GM18873 (cell line): ENCODE measurements around the gene UBE2I.

ENCODE experiments used
- ATAC-seq: cut with Tn5 transposase; IDR thresholded peaks from one replicate; pipeline ENCODE4 v1.9.1; 2021; ENCODE audit warnings: mild to moderate bottlenecking, moderate library complexity, moderate number of reproducible peaks; ENCODE audit not compliant: unreplicated experiment, low FRiP score

UBE2I gene

DNA sequence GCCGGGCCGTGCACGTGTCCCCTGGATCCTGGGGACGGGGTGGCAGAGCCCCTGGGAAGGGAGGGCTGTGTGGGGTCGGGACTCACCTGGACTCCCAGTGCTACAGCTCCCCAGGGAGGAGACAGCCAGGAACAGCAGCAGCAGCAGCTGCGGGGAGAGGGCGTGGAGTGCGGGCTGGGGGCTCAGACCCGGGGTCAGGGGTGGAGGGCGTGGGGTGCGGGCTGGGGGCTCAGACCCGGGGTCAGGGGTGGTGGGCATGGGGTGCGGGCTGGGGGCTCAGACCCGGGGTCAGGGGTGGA is 32.9 kb upstream of the UBE2I start:
- ATAC-seq, result no peak

- no peak for ATAC-seq
These were observed 32.3 kb upstream of the UBE2I start for GRCh38 chr16:1277151-1277598.

DNA sequence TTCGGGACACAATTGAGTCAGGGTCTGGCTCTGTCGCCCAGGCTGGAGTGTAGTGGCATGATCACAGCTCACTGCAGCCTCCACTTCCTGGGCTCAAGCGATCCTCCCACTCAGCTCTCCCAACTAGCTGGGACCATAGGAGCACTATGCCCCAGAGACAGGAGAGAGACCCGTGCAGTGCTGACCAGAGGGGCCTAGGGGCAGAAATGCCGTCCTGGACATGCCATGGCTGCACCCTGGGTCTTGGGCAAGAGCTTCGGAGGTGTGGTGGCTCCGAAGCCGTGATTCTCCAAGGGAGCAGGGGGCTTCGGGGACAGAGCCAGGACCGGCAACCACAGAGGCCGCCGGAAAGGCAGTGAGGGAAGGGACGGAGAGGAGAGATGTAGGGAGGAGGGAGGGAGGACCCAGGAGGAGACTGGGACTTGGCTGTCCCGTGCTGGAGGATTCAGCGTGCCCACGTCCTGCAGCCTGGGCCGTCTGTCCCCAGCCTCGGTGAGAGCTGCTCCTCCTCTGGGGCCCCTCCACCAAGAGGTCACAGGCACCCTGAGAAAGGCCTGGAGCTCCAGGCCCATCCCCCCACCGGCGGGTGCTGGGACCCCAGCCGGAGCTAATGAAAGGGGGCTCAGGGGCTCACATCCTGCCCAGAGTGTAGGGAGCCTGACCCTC is 31.7 kb upstream of the UBE2I start:
- ATAC-seq, result no peak

- ATAC-seq, result no peak
These were observed 31.0 kb upstream of the UBE2I start for GRCh38 chr16:1278477-1278876.

GRCh38 chr16:1279081-1279944 is 30.1 kb upstream of the UBE2I start:
- no peak for ATAC-seq

- no peak for ATAC-seq
These were observed 29.4 kb upstream of the UBE2I start for GRCh38 chr16:1279945-1280589.

DNA sequence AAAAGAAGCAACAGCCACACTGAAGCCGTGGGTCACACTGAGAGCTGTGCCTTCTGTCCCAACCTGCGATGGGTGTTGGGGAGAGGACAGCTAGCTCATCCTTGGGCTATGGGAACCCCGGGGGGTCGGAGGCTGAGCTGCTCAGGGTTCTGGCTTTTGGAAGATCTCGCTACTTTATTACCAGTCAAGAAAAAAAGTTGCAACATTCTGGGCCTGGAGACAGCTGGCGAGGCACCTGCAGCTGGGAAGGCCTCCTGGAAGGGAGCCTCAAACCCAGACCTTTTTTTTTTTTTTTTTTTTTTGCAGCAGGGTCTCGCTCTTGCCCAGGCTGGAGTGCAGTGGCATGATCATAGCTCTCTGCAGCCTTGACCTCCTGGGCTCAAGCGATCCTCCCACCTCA is 28.7 kb upstream of the UBE2I start:
- ATAC-seq, result no peak

DNA sequence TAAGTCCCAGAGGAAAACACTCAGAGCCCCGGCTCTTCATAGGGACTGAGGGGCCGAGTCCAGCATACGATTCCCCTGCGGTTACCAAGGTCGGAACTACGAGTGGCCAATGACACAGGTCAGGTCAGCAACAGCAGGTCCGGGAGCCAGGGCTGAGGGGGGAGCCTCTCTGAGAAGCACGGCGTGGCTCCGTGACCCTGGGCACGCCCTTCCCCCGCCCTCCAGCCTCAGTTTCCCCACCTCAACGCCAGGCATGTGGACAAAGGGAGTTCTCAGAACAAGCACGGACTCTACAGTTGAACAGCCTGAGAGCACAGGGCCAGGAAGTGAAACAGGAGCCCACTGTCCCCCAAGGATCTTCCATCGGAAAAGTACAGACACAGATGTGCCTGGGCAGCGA is 27.9 kb upstream of the UBE2I start:
- no peak for ATAC-seq

DNA sequence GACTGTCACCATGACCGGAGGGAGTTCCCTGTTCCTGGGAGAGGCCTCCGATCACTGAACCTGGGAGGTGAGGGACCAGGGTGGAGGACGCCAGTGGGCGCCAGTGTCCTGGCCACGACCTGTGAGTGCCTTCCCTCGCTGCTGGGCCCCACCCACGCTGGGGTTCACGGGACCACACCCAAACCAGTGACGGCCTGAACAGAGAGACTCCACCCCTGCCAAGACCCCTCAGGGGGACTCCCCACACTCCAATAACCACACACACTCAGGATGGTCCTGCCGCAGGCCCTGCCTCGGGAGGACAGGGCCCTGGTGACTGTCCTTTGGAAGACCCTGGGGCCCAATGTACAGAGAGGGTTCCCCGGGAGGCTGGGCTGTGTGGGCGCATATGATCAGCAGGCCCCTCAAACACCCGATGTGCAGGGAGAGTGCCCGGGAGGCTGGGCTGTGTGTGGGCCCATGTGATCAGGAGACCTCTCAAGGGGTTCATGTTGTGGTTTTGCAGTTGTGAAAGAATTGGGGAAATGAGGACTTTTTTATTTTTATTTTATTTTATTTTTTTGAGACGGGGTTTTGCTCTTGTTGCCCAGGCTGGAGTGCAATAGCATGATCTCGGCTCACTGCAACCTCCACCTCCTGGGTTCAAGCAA is 27.0 kb upstream of the UBE2I start:
- ATAC-seq, result no peak

DNA sequence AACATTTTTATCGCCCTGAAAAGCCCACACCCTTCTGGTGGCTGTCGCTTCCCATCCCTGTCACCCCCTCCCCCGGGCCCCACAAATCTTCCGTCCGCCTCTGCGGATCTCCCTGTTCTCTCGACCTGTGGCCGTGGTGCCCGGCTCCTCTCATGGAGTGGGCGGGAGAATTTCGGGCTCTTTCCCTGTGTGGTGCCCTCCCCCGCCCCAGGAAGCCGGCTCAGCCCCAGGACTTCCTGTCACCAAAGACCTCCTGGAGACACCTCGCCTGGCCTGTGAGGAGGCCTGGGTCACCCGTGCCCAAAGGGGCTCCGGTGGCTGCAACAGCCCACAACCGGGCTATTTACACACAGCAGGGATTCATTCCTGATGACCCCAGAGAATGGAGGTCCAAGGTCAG is 26.1 kb upstream of the UBE2I start:
- no peak for ATAC-seq

GRCh38 chr16:1283996-1284616 is 25.3 kb upstream of the UBE2I start:
- no peak for ATAC-seq

GRCh38 chr16:1285669-1286512 is 23.5 kb upstream of the UBE2I start:
- no peak for ATAC-seq

DNA sequence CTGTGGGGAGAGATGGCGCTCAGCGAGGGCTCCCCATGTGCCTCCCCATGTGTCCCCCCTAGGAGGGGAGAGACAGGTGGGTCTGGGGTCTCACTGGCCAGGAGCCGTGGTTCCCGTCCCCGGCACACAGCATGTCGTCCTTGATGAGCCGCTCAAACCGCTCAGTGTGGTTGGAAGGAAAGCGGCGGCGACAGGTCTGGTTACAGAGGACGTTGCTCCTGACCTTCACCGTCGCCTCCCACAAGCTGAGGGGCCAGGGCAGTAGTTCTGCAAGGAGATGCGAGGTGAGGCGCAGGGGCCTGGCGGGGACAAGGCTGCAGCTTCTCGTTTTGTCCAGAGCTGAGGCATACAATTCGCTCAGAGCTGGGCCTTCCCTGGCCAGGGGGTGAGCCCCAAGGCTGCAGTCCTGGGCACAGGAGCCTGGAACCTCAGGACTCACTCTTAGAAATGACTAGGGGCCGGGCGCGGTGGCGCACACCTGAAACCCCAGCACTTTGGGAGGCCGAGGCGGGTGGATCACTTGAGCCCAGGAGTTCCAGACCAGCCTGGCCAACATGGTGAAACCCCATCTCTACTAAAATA is 22.8 kb upstream of the UBE2I start:
- ATAC-seq, result no peak

- no peak for ATAC-seq
These were observed 21.3 kb upstream of the UBE2I start for GRCh38 chr16:1287982-1288670.

GRCh38 chr16:1288813-1289476 is 20.5 kb upstream of the UBE2I start:
- no peak for ATAC-seq

- ATAC-seq, result no peak
These were observed 20.0 kb upstream of the UBE2I start for GRCh38 chr16:1289477-1289866.

DNA sequence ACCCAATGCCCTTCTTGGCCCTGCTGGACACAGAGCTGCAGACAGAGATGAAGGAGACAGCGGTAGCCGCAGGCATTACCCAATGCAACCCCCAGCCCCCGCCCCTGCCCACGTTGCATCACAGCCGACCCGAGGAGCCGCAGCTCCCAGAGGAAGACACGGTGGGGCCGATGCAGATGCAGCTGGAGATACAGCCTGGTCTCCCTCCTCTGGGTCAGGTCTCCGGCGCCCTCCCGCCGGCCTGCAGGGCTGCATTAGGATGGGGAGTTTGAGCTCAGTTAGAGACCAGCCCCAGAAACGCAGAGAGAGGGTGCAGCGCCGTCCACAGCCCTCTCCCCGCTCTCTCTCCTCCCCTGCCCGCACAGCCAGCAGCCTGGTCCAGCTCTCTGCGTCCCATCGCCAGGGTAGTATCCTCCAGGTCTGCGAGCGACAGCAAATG is 19.4 kb upstream of the UBE2I start:
- ATAC-seq, result no peak

DNA sequence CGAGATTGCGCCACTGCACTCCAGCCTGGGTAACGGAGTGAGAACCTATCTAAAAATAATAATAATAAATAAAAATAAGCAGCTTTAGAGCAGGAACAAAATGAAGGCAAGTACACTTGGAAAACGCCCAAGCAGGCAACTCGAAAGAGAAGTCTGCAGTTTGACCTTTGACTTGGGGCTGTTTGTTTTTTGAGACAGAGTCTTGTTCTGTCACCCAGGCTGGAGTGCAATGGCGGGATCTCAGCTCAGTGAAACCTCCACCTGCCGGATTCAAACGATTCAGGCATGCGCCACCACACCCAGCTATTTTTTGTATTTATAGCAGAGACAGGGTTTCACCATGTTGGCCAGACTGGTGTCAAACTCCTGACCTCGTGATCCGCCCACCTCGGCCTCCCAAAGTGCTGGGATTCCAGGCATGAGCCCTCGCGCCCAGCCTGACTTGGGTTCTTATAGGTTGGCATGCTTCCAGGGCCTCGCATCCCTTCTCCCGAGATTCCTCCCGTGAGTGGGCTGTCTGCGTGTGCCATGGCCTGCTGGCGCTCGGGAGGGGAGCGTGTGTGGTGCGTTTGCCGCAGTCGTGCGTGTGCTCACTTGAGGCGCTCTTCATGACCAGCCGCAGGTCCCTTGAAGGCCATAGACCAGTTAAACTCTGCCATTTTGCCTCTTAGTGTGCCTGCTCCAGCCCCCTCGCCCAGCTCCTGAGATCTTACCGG is 18.4 kb upstream of the UBE2I start:
- no peak for ATAC-seq
